Esophagus (tissue), 2 donors: ENCODE measurements around the gene ZFYVE1. TPM values are rescaled to one million over a fixed set of nuclear protein-coding genes. Genes with fewer than 3 reads are reported as not detected.

Source experiments
- polyA plus RNA-seq, 2 donors: library from polyadenylated mRNA; stranded (reverse); fragments of 200-250 nt; gene quantifications; one replicate each; pipeline ENCODE4 v1.2.3, GENCODE V29; 2013
- donor health status: healthy with polysubstance abuse.
- donor health status: Bipolar disorder and iron deficiency.

ZFYVE1 gene
- polyA plus RNA-seq, 2 donors: 8.2 to 9.5 TPM

Other genes starting within 250 kb of the ZFYVE1 start
- under 1 TPM; 0.16 to 0.37 TPM for gene DPF3, start 133.0 kb downstream of the ZFYVE1 start, polyA plus RNA-seq
- gene DCAF4, start 100.6 kb downstream of the ZFYVE1 start, polyA plus RNA-seq: 1 to 10 TPM; 5.6 to 7.5 TPM
- 10 to 100 TPM; 23.3 to 38.5 TPM for gene RBM25, start 31.4 kb upstream of the ZFYVE1 start, polyA plus RNA-seq
- gene PSEN1, start 109.4 kb upstream of the ZFYVE1 start, polyA plus RNA-seq: 10 to 100 TPM; 21.1 to 23.3 TPM
- gene PAPLN, start 210.4 kb upstream of the ZFYVE1 start, polyA plus RNA-seq: 1 to 10 TPM; 3.9 to 7.5 TPM